ENCODE measurements around the gene MMP14.

DNA sequence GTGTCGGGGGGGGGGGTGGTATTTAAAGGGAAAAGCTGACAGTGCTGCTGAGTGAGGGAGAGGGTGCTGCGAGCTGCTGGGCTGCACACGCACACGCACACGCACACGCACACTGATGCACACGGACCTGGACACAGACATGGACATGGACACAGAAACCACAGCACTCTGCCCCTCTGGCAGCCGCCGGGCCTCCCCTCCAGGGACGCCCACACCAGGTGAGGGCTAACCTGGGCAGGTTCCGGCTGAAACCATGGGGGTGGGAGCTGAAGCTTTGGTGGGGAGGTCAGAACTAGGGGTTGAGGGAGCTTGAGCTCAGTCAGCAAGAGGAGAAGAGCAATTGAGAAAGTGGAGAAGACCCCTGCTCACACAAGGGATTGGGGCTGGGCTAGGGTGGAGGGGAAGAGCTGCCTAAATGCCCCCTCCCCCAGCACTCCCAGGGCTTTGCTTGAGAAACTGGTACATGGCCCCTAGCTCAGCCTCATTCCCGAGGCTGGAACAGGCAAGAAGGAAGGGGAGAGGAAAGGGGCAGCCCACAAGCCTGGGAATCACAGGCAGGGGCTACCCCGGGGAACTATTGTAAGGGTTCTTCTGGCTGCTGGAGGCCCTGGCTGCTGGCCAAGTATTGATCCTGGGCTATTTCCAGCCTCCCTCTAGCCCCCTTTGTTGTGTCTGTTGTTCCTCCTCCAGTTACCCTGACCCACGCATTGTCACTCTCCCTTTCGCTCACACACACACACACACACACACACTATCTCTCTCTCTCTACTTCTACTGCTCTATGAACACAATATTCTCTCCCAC lies 47.0 kb downstream of the MMP14 start, which contains the start of gene REM2:
- no peak for TF ChIP-seq POLR2A (IDR thresholded peaks at IDR 0.05)
- TF ChIP-seq, protein P1, sequence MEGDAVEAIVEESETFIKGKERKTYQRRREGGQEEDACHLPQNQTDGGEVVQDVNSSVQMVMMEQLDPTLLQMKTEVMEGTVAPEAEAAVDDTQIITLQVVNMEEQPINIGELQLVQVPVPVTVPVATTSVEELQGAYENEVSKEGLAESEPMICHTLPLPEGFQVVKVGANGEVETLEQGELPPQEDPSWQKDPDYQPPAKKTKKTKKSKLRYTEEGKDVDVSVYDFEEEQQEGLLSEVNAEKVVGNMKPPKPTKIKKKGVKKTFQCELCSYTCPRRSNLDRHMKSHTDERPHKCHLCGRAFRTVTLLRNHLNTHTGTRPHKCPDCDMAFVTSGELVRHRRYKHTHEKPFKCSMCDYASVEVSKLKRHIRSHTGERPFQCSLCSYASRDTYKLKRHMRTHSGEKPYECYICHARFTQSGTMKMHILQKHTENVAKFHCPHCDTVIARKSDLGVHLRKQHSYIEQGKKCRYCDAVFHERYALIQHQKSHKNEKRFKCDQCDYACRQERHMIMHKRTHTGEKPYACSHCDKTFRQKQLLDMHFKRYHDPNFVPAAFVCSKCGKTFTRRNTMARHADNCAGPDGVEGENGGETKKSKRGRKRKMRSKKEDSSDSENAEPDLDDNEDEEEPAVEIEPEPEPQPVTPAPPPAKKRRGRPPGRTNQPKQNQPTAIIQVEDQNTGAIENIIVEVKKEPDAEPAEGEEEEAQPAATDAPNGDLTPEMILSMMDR (IDR thresholded peaks at IDR 0.05), result no peak
